Endothelial cell (in vitro differentiated cells): ENCODE measurements around the gene ARHGAP18. TPM values are rescaled to one million over a fixed set of nuclear protein-coding genes. Genes with fewer than 3 reads are reported as not detected.

Experiments used
- DNase-seq: peaks from one replicate; pipeline ENCODE4 v3.0.0; 2021; ENCODE audit warnings: low spot score
- H3K27ac Mint-ChIP-seq: one replicate; pipeline ENCODE4 v1.8.0; 2021; ENCODE audit warnings: mixed read lengths, inconsistent platforms; ENCODE audit not compliant: unreplicated experiment
- H3K27me3 Mint-ChIP-seq: one replicate; pipeline ENCODE4 v1.8.0; 2021; ENCODE audit warnings: mild to moderate bottlenecking, moderate library complexity, mixed read lengths, inconsistent platforms; ENCODE audit not compliant: unreplicated experiment
- H3K36me3 Mint-ChIP-seq: one replicate; pipeline ENCODE4 v1.8.0; 2021; ENCODE audit warnings: mild to moderate bottlenecking, low read depth, mixed read lengths, inconsistent platforms; ENCODE audit not compliant: unreplicated experiment
- H3K4me1 Mint-ChIP-seq: one replicate; pipeline ENCODE4 v1.8.0; 2021; ENCODE audit warnings: mild to moderate bottlenecking, mixed read lengths, inconsistent platforms; ENCODE audit not compliant: unreplicated experiment
- H3K4me3 Mint-ChIP-seq: one replicate; pipeline ENCODE4 v1.8.0; 2021; ENCODE audit warnings: mild to moderate bottlenecking, mixed read lengths, inconsistent platforms; ENCODE audit not compliant: unreplicated experiment
- H3K9me3 Mint-ChIP-seq: one replicate; pipeline ENCODE4 v1.8.0; 2021; ENCODE audit warnings: mixed read lengths, inconsistent platforms; ENCODE audit not compliant: unreplicated experiment
- total RNA-seq: library from RNA; stranded (reverse); fragmentation: NEBNext Ultra II Directional; extraction: Animal tissue kit (Norgen Biotek cat#: 25700); gene quantifications from one replicate; pipeline ENCODE4 v1.2.1, GENCODE V29; 2021; ENCODE audit not compliant: unreplicated experiment
- TF ChIP-seq, protein P1 (sequence below): fragments of 200-600 bp; sonication (generic); IDR thresholded peaks from one replicate; pipeline ENCODE4 v1.5.0; 2021; ENCODE audit warnings: antibody characterized with exemption; ENCODE audit not compliant: unreplicated experiment

ARHGAP18 gene
- total RNA-seq, 1 donor from 2014 or later: 102 TPM

GRCh38 chr6:129615020-129615419 lies 95.0 kb downstream of the ARHGAP18 start:
- DNase-seq: no peak
- TF ChIP-seq, protein P1, sequence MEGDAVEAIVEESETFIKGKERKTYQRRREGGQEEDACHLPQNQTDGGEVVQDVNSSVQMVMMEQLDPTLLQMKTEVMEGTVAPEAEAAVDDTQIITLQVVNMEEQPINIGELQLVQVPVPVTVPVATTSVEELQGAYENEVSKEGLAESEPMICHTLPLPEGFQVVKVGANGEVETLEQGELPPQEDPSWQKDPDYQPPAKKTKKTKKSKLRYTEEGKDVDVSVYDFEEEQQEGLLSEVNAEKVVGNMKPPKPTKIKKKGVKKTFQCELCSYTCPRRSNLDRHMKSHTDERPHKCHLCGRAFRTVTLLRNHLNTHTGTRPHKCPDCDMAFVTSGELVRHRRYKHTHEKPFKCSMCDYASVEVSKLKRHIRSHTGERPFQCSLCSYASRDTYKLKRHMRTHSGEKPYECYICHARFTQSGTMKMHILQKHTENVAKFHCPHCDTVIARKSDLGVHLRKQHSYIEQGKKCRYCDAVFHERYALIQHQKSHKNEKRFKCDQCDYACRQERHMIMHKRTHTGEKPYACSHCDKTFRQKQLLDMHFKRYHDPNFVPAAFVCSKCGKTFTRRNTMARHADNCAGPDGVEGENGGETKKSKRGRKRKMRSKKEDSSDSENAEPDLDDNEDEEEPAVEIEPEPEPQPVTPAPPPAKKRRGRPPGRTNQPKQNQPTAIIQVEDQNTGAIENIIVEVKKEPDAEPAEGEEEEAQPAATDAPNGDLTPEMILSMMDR: no peak
- no peak overlapping the region for H3K27ac Mint-ChIP-seq
- H3K27me3 Mint-ChIP-seq: peaks cover 5% of the 10 kb centered on the region
- H3K36me3 Mint-ChIP-seq: peaks cover 34% of the 10 kb centered on the region
- peaks cover 11% of the 10 kb centered on the region for H3K4me1 Mint-ChIP-seq
- no peaks in the 10 kb centered on the region for H3K9me3 Mint-ChIP-seq
- peak overlapping the region; percentile 1 for H3K4me3 Mint-ChIP-seq

GRCh38 chr6:129614464-129614863 lies 95.5 kb downstream of the ARHGAP18 start:
- Mint-ChIP-seq H3K4me3 (no peak overlapping the region), H3K9me3 (no peaks in the 10 kb centered on the region), H3K36me3 (peaks cover 35% of the 10 kb centered on the region), H3K27me3 (peaks cover 5% of the 10 kb centered on the region), H3K27ac (no peak overlapping the region), H3K4me1 (peaks cover 12% of the 10 kb centered on the region)
- no peak for DNase-seq
- TF ChIP-seq, protein P1: no peak

DNA sequence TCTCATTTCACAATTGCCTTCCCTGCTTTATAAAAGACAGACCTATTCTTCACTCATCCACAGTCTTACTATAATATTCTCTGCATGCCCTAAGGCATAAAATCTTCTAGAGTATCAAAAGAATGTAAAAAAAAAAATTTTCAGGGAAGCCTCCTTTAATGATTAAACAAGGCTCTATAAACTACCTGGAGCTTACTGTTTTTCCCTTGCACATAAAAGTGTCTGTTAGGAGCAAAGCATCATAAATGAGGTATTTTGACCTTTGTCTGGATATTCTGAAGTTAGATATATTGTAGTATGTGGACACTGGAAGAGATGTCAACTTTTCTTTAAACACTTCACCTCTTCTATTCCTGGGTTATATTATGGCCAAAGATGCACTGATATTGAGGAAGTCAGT lies 97.5 kb downstream of the ARHGAP18 start:
- Mint-ChIP-seq H3K4me3 (peak overlapping the region; percentile 8), H3K27me3 (peaks cover 2% of the 10 kb centered on the region), H3K4me1 (peaks cover 13% of the 10 kb centered on the region), H3K36me3 (peaks cover 35% of the 10 kb centered on the region), H3K27ac (no peak overlapping the region), H3K9me3 (no peaks in the 10 kb centered on the region)
- DNase-seq: no peak
- TF ChIP-seq, protein P1: no peak

GRCh38 chr6:129609635-129610034 lies 100.3 kb downstream of the ARHGAP18 start:
- peaks cover 11% of the 10 kb centered on the region for H3K4me1 Mint-ChIP-seq
- no peaks in the 10 kb centered on the region for H3K9me3 Mint-ChIP-seq
- peaks cover 34% of the 10 kb centered on the region for H3K36me3 Mint-ChIP-seq
- H3K27ac Mint-ChIP-seq: no peak overlapping the region
- no peak overlapping the region for H3K4me3 Mint-ChIP-seq
- no peaks in the 10 kb centered on the region for H3K27me3 Mint-ChIP-seq
- no peak for DNase-seq
- TF ChIP-seq, protein P1: no peak

DNA sequence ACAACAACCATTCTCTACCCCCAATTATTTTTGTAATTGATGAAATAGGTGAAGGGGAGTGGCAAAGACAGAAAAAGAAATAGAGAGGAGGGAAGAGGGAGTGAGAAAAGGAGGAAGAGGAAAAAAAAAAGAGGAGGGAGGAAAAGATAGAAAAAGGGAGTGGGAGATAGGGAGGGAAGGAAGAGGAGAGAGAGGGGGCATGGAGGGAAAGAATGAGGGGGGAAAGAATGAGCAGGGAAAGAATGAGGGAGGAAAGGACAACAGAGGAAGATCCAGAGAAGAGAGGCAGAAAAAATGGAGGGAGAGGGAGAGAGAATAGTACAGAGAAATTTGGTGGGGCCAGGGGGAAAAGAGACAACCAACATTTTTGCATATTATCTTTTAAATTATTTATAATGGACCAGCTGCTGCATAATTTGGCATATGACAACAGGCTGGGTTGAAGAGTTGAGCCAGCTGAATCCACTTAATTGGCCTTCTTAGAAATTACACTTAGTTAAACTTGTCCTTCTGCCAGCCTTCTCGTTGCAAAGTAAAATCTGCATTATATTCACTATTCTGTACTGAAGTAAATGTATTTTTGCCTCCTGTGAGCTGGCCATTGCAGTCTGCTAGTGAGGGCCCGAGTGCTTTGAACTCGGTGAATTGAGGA lies 101.0 kb downstream of the ARHGAP18 start:
- DNase-seq: no peak
- no peaks in the 10 kb centered on the region for H3K27me3 Mint-ChIP-seq
- H3K27ac Mint-ChIP-seq: no peak overlapping the region

More for the DNA sequence above, 101.0 kb downstream of the ARHGAP18 start:
- Mint-ChIP-seq H3K36me3 (peaks cover 34% of the 10 kb centered on the region), H3K9me3 (no peaks in the 10 kb centered on the region), H3K4me1 (peaks cover 11% of the 10 kb centered on the region), H3K4me3 (no peak overlapping the region)
- TF ChIP-seq, protein P1: no peak
